ENCODE results near the gene SLC39A6.
A peak's percentile ranks its signal among the peaks of the same experiment; 100 is the strongest.
"Not testable (repeated sequence)": the region's sequence is repeated elsewhere in the genome, so short reads cannot be mapped to it uniquely, and the experiment has no call there.

The SLC39A6 gene
- total RNA-seq = 29.7 to 57.4 reads per million in 2 donors

GRCh38 chr18:36129300-36130038, at the start of gene SLC39A6, which contains the start of gene ELP2:
Gene SLC39A6, minus strand, starts transcription at chr18:36129340. Its CDS starts 2,333 bp downstream, at chr18:36127007.
Gene ELP2, plus strand, starts transcription at chr18:36129899. Its CDS starts 35 bp downstream, at chr18:36129934.
- peak; percentile 92 for DNase-seq

- DNase-seq = no peak
Observed at GRCh38 chr18:36177913-36178312, 48.8 kb upstream of the SLC39A6 start.

- no peak for DNase-seq
Observed at GRCh38 chr18:36176711-36177110, 47.6 kb upstream of the SLC39A6 start.

- no peak for DNase-seq
Observed at GRCh38 chr18:36176177-36176584, 47.0 kb upstream of the SLC39A6 start.

GRCh38 chr18:36175481-36175880, 46.3 kb upstream of the SLC39A6 start:
- DNase-seq = no peak

- no peak for DNase-seq
Observed at GRCh38 chr18:36169938-36170337, 40.8 kb upstream of the SLC39A6 start.

- DNase-seq = not testable (repeated sequence)
Observed at GRCh38 chr18:36168296-36168695, 39.2 kb upstream of the SLC39A6 start.

GRCh38 chr18:36167692-36168218, 38.6 kb upstream of the SLC39A6 start:
- DNase-seq = no peak

- no peak for DNase-seq
Observed at GRCh38 chr18:36162981-36163380, 33.8 kb upstream of the SLC39A6 start.

GRCh38 chr18:36160959-36161371, 31.8 kb upstream of the SLC39A6 start:
- no peak for DNase-seq

GRCh38 chr18:36158266-36158867, 29.2 kb upstream of the SLC39A6 start:
- no peak for DNase-seq

- DNase-seq = no peak
Observed at GRCh38 chr18:36157441-36157840, 28.3 kb upstream of the SLC39A6 start.

- DNase-seq = no peak
Observed at GRCh38 chr18:36155851-36156757, 27.0 kb upstream of the SLC39A6 start.

- no peak for DNase-seq
Observed at GRCh38 chr18:36153771-36154170, 24.6 kb upstream of the SLC39A6 start.

- no peak for DNase-seq
Observed at GRCh38 chr18:36153203-36153602, 24.1 kb upstream of the SLC39A6 start.

- no peak for DNase-seq
Observed at GRCh38 chr18:36152781-36153180, 23.6 kb upstream of the SLC39A6 start.

GRCh38 chr18:36149514-36150289, 20.6 kb upstream of the SLC39A6 start:
- no peak for DNase-seq

- no peak for DNase-seq
Observed at GRCh38 chr18:36143391-36143790, 14.3 kb upstream of the SLC39A6 start.

- DNase-seq = no peak
Observed at GRCh38 chr18:36142751-36143150, 13.6 kb upstream of the SLC39A6 start.

- no peak for DNase-seq
Observed at GRCh38 chr18:36141576-36141975, 12.4 kb upstream of the SLC39A6 start.

GRCh38 chr18:36139245-36139644, 10.1 kb upstream of the SLC39A6 start:
- no peak for DNase-seq

- DNase-seq = no peak
Observed at GRCh38 chr18:36135264-36135663, 6.1 kb upstream of the SLC39A6 start.
